AG10803 (cell line): ENCODE measurements around the gene ADRA2B.

Source experiments
- DNase-seq: peaks from one replicate; pipeline ENCODE4 v3.0.0; 2010; ENCODE audit warnings: low read depth
- H3K4me3 ChIP-seq: 2 replicates; pipeline ENCODE4 v1.5.1; 2011; ENCODE audit warnings: mild to moderate bottlenecking, low read length, control low read depth
- TF ChIP-seq, protein P1 (sequence below): conservative IDR thresholded peaks from 2 replicates; pipeline ENCODE4 v1.5.1; 2011; ENCODE audit warnings: mild to moderate bottlenecking, low read length, control low read depth, inconsistent platforms

ADRA2B gene

DNA sequence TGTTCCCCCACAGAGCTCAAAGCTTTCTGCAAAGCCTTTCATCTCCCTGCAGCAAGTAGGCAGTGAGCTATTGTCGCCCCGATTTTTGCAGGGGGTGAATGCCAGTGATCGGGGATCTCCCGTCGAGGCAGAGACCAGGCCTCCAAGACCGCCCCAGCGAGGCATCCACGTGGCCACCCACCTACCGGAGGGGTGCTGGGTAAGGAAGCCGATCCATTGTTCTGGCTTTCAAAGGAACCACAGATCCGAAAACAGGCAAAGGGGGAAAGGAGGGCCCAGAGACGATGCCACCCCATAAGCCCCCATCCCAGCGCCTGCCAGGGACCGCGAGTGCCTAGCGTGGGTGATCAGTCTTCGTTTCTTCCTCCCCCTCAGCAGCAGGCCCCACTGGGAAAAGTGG lies 2.4 kb downstream of the ADRA2B start:
- no peak overlapping the region for H3K4me3 ChIP-seq
- DNase-seq, result no peak
- TF ChIP-seq, protein P1, sequence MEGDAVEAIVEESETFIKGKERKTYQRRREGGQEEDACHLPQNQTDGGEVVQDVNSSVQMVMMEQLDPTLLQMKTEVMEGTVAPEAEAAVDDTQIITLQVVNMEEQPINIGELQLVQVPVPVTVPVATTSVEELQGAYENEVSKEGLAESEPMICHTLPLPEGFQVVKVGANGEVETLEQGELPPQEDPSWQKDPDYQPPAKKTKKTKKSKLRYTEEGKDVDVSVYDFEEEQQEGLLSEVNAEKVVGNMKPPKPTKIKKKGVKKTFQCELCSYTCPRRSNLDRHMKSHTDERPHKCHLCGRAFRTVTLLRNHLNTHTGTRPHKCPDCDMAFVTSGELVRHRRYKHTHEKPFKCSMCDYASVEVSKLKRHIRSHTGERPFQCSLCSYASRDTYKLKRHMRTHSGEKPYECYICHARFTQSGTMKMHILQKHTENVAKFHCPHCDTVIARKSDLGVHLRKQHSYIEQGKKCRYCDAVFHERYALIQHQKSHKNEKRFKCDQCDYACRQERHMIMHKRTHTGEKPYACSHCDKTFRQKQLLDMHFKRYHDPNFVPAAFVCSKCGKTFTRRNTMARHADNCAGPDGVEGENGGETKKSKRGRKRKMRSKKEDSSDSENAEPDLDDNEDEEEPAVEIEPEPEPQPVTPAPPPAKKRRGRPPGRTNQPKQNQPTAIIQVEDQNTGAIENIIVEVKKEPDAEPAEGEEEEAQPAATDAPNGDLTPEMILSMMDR, result no peak

DNA sequence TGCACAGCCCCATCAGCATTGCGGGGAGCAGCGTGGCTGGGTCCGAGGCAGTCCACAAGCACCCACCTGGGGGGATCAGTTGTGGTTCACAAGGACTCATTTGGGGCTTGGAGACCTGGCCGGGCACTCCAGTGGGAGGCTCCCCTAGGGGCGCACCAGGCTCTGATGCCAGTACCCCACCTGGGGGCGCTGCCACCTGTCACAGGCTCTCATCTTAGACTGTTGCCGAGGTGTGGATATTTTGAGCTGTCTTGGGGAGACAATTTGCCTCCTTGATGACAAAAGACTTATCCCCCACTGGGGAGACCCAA lies 3.0 kb downstream of the ADRA2B start:
- no peak for DNase-seq
- no peak overlapping the region for H3K4me3 ChIP-seq
- TF ChIP-seq, protein P1, result no peak

DNA sequence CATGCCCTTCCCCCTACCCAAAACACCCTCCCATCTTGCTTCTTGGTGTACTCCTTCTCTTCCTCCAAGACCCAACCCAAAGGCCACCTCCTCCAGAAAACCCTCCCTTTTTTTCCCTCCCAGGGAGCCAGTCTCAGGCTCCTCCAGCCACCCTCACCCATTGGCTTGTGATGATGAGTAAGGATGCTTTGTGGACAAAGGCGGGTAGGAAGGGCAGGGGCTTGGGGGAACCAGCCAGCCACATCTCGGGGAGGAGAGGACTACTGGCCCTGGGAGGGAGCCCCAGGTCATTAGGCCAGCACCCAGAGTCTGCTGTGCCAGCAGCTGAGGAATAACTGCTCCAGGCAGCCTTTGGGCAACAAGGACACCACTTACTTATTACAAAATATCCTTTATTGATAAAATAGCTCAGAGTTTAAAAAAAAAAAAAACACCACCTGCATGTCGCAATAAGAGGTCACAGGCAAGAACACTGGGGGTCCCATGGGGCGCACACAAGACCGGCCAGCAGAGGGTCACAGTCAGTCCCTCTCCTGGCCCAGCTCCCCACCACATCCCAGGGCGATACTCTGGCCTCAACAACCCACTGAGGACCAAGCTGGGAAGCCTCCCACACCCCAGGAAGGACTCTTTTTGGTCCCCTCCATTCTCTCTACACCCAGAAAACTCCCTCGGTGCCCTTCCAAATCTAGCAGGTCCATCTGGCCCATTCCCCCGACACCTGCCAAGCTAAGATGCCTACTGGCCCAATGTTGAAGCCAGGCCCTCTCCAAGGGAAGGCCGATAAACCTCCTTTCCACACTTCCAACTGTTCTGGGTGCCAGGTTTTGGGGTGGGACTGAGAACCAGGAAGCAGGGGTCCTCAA lies 3.6 kb downstream of the ADRA2B start:
- no peak for DNase-seq
- no peak overlapping the region for H3K4me3 ChIP-seq
- TF ChIP-seq, protein P1, result no peak

DNA sequence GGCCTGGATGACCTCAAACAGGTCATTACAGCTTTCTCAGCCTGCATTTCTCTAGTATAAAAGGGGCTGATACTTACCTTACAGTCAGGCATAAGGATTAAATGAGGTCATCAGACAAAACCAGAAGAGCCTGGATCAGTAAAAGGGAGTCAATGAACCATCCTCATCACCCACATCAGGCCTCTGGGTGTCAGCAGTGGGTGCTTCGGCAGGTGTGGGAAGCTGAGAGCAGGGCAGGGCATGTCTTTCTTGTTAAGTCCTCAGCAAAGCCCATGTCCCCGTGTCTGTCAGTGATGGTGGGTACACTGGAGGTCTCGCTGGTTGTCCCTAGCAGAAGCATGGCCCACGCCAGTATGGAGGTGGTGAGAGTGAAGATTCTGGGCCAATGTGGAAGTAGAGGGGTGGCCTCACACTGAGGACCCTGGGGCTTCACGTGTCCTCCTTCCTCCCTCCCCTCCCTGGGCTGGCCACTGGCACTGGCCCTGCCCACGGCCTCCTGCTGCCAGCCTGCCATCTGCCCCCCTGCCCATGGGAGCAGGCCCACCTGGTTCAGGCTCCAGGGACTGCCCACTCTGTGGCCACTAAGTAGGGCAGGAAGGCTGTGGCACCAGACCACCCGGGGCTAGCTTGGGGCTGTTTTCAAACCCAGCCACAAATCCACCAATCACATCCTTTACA lies 4.4 kb downstream of the ADRA2B start:
- no peak overlapping the region for H3K4me3 ChIP-seq
- DNase-seq, result no peak
- TF ChIP-seq, protein P1, result no peak

DNA sequence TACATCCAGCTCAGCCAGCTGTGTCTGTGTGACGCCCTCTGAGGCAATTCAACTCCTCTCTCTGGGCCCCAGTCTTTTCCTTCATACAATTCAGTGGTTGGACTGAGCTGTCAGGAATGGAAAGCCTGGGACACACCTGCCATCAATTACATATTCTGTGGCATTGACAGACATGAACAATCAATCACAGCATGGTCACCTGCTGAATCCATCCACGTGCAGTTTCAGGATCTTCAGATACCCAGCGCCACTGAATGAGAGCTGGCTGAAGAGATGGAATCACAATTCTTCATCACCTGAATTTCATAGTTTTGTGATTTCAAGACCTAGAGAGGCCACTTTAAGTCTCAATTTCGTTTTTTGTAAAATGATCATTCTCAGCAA lies 5.1 kb downstream of the ADRA2B start:
- H3K4me3 ChIP-seq, result no peak overlapping the region
- TF ChIP-seq, protein P1, result no peak
- DNase-seq, result no peak

DNA sequence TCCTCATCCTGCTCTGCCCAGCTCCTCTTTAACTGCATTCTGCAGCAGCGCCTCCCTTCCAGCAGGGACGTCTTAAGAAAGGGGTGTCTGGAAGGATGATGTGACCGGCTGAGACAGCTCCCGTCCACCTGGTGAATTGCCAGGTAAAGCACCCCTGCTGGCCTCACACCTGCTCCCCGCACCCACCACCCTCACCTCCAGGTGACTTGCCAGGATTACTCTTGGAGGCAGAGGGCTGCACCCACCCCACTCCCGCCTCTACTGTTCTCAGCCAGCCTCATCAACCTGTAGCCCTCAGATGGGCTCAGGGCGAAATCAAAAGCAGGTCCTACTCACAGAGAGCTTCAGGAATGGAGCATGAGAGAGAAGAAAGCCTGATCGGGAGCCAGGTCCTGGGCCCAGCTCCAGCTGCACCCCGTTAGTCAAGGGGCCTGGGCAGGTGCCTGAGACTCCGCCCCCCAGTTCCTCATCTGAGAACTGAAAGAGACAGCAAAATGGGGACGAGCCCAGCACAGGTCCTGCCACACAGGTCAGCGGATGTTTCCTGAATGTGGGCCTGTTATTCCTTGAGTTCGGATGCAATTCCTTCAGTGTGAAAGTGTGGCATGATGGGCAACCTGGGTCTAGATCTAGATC lies 5.6 kb downstream of the ADRA2B start:
- TF ChIP-seq, protein P1, result no peak
- no peak overlapping the region for H3K4me3 ChIP-seq
- no peak for DNase-seq
